Endometrium (tissue), 2 donors: ENCODE measurements around the gene IDI1.
"Not testable (repeated sequence)": the region's sequence is repeated elsewhere in the genome, so short reads cannot be mapped to it uniquely, and the experiment has no call there.

Experiments
- FAIRE-seq: peaks from 2 replicates; lab custom pipeline; 2012; peaks lifted over from hg19 to GRCh38; lab: Jason Lieb, UNC
- donor health status: control.
- donor health status: control.

Gene IDI1

DNA sequence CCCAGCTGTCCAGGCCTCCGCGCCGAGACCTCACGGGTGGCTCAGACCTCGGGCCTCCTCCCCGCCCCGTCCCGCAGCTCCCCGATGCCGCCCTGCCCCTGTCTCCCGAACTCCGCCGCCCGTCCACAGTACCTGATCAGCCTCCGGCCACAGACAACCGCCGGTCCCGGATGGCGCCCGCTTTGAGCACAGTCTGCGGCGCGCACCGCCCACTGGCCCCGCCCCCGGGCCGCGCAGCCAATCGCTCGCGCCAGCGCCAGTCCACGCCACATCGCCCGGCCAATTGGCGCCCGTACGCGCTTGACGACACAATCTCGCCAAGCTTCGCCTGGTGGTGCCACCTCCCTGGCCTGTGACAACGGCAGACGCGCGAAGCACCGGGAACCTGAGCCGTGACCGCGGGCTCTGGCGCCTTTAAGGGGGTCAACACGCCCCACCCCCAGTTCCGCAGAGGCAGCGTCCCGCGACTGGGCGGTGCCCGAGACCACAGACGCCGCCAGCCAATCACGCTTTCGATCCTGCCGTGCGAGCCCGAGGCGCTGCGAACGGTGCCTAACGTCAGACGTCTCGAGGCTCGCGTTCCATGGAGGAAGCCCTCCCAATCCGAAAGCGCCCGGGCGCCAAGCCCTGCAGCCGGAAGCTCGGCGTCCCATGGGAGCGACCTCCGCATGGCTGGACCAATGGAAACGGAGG, at the start of gene IDI1:
IDI1 (minus strand) TSS at position 388 of the 693 bp plus-strand sequence; CDS start at position 272, 116 bp downstream.
- no peak for FAIRE-seq

DNA sequence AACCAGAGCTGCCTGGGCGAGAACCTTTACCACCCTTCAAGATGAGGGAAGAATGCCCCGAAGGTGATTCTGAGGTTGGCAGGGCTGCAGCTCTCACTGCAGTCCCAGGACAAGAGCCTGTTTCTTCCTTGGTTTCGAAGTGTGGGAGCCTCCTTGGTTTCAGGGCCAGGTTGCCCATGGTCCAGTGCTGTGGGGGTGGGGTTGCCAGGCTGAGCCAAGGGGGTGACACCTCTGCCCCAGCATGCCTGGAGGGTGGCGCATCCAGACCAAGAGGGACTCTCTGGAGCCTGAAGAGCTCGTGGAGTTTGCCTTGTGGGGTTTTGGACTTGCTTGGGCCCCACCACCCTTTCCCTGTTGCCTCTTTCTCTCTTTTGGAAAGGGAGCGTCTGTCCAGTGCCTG, 48.5 kb upstream of the IDI1 start:
- no peak for FAIRE-seq

DNA sequence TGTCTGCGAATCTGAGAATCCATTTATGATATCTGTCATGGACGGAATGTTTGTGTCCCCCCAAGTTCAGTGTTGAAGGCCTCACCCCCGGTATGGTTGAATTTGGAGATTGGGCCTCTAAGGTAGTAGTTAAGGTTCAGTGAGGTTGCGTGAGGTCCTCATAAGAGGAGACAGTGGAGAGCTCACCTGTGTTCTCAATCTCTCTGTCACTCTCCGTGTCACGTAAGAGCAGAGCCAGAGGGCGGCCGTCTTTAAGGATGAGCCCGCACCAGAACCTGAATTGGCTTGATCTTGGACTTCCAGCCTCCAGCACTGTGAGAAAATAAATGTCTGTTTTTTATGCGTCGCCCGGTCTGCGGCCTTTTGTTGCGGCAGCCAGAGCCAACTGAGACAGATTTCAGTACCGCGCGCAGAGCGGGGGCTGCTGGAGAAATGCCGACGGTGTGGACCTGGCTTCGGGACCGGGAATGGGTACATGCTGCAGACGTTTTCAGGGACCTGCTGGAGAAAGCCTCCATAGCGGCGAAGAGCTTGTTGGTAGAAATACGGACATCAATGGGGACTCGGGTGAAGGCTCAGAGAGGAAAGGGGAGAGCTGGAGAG, 47.5 kb upstream of the IDI1 start:
- no peak for FAIRE-seq

DNA sequence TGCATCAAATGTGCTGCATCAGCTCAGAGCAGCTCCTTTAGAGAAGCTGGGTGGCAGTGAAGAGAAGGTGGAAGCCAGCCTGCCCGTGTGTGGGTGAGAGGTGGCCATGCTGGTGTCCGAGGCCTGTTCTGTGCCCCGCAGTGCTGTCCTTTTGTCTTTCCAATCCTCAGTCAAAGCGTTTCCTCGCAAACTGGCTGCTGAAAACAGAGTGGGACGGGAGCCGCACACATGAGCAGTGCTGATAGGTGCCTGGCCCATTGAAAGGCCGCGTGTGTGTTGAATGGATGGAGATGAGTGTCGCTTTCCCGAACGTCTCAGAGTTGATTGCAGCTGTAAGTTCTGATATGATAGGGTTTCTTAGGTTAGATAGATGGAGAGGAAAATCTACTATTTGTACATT, 46.6 kb upstream of the IDI1 start:
- no peak for FAIRE-seq

DNA sequence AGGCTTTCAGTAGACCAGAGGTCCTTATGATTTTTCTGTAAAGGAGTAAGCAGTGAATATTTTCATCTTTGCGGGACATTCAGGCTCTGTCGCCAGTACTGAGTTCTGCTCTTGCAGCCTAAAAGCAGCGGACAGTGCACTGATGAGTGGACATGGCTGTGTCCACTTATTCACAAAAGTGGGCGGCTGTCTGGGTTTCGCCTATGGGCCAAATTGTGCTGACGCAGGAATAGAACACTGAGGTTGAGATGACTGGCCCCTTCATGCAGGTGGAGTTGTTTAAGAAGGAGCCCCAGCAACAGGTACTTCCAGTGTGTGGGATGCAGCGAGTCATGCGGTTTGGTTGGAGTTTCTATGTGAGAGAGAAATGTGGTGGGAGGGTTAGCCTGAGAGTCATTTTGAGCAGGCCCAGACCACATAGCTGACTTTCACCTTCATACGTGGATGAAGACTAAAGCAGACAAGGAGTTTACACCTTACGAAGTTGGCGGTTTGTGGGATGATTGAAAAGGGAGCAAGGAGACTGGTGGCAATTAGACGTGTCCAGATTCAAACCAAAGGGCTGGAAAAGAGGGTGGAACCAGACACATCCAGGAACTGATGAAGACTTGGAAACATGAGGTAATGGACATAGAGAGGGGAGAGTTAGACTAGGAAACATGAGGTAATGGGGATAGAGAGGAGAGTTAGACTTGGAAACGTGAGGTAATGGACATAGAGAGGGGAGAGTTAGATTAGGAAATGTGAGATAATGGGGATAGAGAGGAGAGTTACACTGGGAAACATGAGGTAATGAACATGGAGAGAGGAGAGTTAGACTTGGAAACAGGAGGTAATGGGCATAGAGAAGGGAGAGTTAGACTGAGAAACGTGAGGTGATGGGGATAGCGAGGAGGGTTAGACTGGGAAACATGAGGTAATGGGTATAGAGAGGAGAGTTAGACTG, 45.5 kb upstream of the IDI1 start:
- FAIRE-seq: no peak

DNA sequence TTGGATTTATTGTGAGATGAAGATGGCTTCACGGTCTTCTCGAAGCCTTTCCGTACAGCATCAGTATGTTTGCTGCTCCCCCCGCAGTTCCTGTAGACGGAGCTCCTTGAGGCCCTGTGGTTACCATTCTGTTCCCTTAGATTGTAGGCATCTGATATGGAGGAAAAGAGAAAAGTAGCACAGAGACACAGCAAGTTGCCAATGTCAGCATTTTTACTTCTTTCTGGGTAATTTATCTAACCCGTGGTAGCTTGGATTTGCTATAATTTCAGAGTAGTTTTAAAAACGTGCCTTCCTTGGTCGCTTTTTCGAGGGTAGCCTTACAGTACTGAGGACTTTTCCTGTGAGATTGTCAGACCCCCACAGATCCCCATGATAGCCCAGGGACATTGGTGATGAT, 44.8 kb upstream of the IDI1 start:
- no peak for FAIRE-seq

DNA sequence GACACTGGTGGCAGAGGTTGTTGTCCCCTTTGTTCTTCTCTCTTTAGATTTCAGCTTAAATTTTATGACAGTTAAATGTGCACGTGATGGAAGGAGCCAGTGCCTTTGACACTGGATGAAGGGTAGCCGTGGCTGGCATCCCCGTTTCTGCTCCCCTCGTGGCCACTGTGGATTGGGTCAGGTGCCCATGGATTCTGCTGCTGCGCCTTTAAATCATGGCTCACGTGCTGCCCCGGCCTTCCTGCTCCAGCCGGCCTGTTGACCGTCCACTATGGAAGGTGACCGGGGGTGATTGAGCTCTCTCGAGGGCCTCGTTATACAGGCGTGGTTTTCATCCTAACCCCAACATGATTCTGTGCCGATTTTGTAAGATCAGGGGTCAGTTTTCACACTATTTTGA, 41.8 kb upstream of the IDI1 start:
- FAIRE-seq: no peak

DNA sequence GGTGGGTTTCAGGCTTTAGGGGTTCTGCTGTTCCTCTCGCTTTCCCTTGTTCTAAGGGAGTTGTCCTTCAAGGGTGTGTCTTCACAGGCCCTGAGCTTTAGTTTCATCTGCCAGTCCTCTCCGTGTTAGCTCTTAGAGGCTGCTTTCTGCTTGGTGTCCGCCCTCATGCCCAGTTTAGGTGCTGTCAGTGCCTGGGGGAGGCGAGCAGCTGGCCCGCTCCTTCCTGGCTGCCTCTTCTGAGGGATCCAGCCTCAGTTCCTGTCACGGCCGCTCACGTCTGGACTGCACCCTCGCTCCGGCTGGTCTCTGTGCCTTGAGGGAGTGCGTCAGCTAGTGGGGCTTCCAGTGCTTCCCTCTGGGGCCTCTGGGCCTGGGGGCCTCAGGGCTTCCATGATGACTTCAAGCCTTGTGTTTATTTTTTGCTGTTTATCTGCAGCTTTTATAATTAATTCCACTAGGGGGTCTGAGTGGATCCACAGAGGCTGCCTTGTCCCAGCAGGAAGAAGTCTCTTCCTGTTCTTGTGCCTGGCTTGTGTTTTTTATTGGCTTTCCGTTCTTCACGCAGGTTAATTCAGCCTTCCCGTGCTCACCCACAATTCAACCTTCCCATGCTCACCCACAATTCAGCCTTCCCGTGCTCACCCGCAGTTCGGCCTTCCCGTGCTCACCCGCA, 40.2 kb upstream of the IDI1 start:
- FAIRE-seq: no peak

DNA sequence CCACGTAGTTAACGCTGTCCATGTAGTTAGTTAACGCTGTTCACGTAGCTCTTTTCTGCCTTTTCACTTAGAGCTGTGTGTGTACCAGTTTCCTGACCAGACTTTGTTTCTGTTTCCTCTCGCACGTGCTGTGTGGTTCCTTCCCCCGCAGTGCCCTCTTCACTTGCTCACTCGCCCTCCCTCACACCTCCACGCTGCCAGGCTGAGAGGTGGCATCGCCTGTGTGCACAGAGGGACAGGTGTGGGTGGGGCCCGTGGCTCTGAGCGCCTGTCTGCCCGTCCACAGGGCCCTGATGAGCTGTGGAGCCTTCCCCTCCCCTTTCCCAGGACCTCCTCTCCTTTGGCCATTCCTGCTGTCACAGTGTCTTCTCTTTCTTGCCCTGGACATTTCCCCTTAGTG, 37.9 kb upstream of the IDI1 start:
- FAIRE-seq: no peak

DNA sequence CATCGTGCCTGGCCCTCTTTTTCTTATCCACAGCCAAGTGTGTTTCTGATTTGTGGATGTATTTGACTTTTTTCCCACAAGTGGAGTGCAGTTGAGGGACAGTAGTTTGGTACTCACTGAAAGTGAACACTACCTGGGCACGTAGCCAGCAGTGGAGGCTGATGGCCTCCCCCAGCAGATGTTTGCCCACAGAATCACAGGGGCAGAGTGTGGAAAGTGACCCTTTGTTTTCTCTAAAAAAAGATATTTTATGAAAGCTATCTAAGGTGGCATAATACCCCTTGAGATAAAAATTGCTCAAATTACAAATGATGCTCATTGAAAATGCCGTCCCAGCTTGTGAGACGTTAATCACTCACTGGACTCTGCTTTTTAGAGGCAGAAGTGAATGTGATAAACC, 36.3 kb upstream of the IDI1 start:
- no peak for FAIRE-seq

DNA sequence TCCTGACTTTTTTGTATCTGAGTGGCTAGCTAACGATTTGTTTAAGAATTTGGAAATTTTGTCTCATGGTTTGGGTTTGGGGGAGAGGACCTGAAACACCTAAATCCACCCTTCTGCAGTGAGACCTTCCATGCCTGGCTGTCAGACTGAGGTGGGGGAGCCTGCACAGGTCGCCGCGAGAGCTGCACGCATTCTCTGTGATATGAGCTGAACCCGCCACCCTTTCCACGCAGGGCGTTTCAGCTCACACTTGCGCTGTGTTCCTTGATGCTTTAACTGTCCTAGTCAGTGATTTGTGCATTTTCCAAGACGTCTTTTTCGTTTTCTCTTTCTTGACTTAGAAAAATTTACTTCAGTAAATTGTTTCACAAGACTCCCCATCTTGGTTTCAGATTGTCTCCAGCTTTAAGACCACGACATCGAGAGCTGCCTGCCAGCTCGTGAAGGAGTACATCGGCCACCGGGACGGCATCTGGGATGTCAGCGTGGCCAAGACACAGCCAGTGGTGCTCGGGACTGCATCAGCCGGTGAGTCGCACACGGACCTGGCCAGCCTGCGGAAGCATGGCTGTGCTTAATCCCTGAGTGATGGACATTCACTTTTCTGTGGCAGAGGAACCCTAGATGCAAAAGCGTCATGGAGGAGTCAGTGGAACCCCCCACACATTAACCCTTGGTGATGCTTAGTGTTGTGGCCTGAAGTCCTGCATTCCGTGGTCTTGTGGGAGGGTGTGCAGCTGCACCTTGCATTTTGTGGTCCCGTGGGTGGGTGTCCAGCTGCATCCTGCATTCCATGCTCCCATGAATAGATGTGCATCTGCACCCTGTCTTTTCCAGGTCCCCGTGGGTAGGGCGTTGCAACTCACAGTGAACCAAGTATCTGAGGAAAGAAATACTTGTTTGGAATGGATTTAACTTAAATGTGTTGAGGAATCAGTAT, 35.4 kb upstream of the IDI1 start:
- no peak for FAIRE-seq

DNA sequence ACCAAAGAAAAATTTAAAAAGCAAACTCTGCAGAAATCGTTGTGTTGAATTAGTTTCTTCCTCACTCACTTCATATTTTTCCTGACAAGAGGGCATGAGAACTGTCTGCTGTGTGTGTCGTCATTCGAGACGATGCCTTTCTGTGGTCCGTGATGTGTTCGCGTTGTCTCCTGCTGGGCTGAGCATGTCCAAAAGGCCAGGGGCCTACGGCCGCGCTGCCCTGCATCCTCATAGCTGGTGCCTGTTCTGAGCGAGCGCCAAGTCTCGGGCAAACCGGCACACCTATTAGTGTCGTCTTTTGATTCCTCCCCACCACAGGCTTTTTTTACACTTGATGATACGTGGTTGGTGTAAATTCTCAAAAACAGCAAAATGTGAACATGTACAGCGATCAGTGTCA, 34.7 kb upstream of the IDI1 start:
- no peak for FAIRE-seq

DNA sequence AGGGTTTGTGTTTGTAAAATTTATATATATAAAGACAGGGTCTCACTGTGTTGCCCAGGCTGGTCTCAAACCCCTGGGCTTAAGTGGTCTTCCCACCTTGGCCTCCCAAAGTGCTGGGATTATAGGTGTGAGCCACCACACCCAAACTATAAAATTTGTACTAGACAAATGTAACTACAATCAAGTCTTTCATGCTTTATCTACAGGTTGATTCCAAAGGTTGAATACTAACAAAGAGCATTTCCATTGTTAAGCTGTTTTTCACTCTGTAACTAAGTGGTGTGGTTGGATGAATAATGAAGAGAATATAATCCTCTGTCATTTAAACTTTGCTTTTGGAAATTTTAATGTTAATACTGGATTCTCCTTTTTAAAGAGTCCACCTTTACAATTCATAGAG, 29.7 kb upstream of the IDI1 start:
- FAIRE-seq: no peak

DNA sequence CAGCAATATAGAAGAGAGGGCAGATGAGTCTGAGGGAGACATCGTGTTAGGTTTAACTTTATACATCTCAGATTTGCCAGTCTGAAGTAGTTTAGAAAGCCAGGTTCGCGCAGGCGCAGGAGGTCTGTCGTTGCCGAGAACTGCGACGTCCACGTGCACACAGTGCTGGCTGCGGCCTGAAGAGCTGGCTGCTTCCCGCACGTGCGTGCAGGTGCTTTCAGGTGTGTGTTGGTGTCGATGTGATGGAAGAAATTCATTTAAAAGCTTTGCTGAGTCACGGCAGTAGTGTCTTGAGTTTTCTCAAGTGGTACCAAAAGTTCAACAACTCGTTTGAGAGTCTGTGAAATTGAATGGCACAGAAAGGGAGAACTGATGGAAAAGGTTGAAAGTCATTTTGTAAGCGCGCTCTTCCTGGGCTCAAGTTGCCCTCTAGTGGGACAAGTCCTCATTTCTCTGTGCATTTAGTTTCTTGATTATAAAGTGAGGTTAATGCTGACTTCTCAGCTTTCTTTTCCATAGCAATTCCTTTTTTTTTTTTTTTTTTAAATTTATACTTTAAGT, 25.9 kb upstream of the IDI1 start:
- no peak for FAIRE-seq

DNA sequence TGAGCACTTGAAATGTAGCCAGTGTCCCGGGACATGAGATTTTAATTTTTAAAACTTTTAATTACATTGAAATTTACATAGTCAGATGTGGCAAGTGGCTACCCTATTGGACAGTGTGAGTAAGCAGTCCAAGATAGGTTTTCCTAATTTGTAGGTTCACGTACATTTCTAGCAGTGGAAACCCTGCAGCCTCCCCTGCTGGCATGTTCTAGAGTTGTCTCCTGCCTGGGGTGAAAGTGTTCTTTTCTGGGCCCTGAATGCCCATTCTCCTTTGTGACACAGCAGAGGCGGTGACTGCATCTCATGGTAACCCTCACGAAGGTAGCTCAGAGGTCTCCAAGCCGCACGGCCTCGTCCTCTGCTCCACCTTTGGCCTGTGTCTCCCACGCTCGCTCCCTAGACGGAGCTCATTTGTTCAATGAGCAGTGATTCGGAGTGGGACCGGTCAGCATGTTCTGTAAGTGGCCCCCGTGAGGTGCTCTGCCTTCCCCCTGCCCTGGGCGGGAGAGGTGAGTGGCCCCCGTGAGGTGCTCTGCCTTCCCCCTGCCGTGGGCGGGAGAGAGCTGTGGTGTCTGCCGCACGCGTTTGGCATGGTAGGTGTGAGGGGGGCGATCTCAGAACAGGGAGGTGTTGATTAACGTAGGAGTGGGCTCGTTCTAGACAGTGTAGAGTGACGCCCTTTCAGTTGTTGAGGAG, 25.3 kb upstream of the IDI1 start:
- no peak for FAIRE-seq

DNA sequence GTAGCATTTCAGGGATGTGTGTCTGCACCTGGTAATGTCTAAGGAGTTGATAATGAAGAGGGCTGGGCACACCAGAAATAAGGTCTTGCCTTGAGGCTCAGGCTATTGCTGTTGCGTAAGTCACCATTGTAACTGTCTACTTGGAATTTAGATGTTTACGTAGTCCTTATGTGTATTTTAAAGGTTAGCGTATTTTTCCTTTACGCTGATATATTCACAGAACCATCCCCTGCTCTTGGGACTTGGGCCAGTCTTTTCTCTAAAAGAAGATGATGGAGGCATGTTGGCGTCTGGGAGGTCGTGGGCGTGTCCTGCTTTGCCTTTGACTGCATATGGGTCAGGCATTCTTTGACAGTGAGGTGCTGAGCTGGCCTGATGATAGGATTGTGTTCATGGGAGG, 22.0 kb upstream of the IDI1 start:
- no peak for FAIRE-seq

DNA sequence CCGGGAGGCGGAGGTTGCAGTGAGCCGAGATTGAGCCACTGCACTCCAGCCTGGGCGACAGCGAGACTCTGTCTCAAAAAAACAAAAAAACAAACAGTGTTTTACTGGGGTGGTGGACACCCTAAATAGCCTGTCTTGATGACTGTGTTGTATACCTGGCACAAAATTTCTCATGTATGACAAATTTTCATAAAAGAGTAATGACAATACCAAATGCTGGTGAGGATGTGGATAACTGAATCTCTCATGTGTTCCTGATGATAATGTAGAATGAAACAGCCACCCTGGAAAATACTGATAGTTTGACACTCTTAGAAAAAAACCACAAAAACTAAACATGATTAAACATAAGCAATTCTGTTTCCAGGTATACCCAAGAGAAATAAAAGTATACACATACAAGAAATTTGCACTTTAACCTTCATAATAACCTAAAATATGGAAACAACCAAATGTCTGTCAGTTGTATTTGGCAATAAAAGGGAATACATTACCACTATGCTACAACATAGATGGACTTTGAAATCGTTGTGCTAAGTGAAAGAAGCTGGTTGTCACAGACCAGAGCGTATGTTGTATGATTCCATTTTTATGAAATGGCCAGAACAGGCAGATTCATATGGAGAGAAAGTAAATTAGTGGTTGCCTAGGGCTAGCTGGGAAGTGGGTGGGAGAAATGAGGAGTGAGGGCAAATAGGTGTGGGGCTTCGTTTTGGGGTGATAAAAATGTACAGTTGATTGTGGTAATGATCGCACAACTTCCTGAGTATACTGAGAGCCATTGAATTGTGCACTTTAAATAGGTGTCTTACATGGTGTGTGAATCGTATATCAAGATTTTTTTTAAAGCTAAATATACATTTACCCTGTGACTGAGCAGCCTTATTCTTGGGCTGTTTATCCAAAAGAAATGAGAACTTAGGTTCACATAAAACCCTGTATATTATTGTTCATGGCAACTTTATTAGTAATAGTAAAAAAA, 19.8 kb upstream of the IDI1 start:
- no peak for FAIRE-seq

DNA sequence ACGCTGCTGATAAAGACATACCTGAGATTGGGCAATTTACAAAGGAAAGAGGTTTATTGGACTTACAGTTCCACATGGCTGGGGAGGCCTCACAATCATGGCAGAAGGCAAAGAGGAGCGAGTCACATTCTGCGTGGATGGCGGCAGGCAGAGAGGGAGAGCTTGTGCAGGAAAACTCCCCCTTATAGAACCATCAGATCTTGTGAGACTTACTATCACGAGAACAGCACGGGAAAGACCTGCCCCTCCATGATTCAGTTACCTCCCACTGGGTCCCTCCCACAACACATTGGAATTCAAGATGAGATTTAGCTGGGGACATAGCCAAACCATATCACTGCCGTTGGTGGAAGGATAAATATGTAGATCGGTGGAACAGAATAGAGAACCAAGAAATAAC, 17.8 kb upstream of the IDI1 start:
- FAIRE-seq: not testable (repeated sequence)

DNA sequence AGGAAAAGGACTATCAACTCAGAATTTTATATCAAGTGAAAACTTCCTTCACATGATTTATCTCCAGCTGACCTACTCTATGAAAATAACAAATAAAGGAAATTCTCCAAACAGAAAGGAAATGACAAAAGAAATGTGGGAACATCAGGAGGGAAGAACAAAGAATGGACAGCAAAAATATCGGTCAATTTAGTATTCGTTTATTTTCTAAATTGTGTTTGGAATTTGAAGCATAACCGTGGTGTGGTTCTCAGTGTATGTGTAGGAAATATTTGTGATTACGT, 16.0 kb upstream of the IDI1 start:
- no peak for FAIRE-seq
